ENCODE measurements around the gene IGFLR1.
"Not testable (repeated sequence)": the region's sequence is repeated elsewhere in the genome, so short reads cannot be mapped to it uniquely, and the experiment has no call there.

Gene IGFLR1

DNA sequence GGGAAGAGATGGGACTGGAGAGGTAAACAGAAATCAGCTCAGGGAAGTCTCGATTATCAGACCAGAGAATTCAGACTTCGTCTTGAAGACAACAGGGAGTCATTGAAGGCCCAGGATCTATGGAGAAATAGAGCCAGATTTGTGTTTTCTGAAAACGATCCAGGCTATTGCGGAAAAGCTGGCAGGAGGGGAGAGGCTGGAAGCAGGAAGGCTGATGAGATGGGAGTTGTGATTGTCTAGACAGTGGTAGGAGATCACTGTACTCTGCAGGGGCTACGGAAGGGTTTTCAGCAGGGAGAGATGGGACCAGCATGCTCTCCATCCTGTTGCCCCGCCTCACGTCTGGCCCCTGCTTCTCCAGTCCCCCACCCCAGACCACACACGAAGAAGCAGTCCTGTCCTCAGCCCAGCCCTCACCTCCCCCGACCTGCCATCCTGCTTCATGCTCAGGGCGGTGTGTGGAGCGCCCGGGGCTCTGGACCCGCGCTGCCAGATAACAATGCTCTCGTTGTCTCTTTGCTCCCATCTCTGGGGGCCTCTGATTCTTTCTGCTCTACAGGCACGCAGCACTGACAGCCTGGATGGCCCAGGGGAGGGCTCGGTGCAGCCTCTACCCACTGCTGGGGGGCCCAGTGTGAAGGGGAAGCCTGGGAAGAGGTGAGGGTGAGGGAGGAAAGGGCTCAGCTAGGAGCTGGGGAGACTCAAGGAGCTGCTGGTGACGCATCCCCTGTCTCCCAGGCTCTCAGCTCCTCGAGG, 35.0 kb upstream of the IGFLR1 start:
- no peak for DNase-seq (ENCODE audit: low spot score)

DNA sequence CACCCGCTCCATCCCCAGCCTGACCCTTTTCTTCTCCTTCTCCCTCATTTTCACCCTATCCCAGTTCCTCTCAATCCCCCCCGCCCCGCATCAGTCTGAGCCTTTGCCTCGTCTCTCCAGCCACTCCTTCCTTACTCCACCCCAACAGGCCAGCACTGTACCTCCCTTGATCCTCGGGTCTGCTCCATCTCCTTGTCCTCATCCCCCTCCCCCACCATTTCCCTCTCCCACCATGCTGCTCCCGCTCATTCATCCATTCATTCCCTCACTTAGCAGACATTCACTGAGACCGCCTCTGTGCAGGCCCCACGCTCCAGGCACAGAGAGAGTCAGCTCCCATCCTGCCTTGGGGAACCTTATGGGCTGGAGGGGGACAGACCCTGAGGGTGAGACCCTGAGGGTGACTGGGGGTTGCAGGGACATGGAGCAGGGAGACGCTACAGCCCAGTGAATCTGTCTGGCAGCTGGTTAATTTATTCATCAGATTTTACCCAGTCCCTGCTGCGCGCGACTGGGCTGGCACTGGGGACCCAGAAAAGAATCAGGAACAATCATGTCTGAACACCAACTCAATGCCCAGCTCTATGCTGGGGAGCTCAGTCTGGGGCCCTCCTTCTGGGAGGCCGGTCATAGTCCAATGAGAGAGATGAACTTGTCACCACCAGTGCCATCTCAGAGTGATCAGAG, 34.0 kb upstream of the IGFLR1 start:
- peak; percentile 53 for DNase-seq (ENCODE audit: low spot score)

DNA sequence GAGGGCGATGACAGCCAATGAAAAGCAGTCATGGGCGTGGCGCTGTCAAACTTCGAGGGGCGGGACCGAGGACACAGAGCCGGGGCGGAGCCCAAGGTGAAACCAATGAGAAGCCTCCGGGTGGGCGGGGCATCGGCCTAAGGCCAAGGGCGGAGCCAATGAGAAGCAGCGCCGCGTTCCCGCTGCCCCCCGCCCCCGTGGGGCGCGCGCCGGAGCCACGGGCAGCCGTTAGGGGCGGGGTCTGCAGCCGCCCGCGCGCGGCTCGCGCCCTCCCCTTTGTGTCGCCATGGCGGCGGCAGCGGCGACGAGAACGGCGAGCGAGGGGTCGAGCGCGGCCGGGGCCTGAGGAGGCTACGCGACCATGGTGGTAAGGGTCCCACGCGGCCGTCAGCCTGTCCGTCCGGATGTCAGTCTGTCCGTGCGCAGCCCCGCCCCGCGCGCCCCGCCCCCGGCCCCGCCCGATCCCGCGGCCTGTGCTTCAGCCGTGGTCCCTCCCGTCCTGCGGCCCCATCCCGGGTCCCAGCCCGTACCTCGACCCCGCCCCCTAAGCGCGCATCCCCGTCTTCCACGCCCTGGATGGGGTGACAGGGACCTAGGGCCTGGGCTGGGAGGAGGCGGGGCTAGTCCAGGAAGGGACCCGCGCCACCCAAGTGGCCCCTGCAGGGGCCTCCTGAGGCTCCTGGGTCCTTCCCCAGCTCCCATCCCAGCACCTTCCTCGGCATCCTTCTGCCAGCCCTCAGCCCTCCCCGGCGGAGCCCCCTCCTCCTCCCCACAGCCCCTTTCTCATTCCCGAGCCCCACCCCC, 33.2 kb upstream of the IGFLR1 start, which contains the start of gene ARHGAP33:
TSS of gene ARHGAP33 (plus strand) at position 267 of the 804 bp plus-strand sequence. CDS start at position 362, 95 bp downstream.
- peak; percentile 98 for DNase-seq (ENCODE audit: low spot score)

DNA sequence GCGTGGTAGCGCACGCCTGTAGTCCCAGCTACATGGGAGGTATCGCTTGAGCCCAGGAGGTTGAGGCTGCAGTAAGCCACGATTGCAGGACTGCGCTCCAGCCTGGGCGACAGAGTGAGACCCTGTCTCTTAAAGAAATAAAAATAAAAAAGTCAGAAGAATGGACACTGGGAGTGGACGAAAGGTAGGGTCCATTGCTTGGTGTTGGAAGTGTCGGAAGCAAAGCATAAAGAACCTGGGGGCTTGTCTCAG, 32.7 kb upstream of the IGFLR1 start:
- DNase-seq (ENCODE audit: low spot score) = no peak

DNA sequence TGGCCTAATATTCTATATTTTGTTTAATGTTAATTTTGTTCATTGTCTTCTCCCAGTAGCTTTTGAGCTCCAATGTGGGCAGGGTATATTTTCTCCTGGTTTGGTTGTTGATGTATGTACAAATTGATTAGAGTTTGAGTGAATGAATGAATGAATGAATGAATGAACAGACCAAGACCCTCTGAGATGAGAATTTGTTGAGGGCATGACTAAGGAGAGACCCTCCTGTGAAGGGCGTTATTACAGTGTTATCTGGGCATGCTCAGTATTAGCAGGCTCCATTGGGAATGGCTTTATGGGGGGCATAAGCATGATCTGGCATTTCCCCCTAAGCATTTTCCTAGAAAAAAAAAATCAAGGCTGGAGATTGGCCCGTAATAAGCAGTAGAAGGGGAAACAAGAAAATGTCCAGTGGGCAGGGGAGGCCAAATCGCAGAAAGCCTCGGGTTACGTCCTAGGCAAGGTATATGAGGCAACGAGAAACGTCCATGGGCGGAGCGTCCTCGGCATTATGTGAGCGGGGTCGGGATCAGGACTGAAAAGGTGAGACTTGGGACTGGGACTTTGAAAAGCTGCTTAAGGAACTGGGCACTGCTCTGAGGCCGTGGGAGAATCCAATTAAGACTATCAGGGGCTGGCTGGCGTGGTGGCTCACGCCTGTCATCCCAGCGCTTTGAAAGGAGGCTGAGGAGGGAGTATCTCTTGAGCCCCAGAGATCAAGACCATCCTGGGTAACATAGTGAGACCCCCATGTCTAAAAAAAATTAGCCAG, 32.2 kb upstream of the IGFLR1 start:
- DNase-seq (ENCODE audit: low spot score) = no peak

DNA sequence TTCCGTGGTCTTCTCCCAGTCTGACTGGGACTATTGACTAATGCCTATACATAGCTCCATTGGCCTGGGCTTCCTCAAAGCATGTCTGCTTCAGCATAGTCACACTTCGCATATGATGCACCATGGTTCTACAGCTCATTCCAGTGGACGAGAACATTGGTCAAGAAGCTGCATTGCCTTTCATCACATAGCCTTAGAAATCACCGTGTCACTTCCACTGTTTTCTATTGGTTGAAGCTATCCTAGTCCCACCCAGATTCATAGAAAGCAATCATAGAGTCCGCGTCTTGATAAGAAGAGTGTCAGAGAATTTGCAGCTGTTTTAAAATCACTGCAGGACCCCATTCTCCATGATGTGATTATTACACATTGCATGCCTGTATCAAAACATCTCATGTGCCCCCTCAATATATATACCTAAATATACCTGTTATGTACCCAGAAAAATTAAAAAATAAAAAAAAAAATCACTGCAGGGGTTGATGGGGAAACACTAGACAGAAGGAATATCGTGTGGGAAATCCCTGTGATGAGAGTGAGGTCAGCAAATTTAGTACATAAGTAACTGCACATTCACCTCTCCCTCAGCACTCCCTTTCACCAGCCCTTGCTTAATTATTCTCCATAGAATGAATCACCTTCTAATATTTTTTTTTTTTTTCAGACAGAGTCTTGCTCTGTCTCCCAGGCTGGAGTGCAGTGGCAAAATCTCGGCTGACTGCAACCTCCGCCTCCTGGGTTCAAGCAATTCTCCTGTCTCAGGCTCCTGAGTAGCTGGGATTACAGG, 31.0 kb upstream of the IGFLR1 start:
- DNase-seq (ENCODE audit: low spot score) = no peak

DNA sequence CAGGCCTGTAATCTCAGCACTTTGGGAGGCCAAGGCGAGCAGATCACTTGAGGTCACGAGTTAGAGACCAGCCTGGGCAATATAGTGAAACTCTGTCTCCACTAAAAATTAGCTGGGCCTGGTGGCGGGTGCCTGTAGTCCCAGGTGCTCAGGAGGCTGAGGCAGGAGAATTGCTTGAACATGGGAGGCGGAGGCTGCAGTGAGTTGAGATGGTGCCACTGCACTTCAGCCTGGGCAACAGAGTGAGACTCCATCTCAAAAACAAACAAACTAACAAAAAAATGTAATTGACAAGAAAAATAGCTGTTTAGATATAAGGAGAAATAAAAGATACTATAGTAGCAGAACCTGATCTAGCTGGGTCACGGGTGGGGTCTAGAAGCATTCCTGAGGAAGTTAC, 30.1 kb upstream of the IGFLR1 start:
- DNase-seq (ENCODE audit: low spot score) = not testable (repeated sequence)

DNA sequence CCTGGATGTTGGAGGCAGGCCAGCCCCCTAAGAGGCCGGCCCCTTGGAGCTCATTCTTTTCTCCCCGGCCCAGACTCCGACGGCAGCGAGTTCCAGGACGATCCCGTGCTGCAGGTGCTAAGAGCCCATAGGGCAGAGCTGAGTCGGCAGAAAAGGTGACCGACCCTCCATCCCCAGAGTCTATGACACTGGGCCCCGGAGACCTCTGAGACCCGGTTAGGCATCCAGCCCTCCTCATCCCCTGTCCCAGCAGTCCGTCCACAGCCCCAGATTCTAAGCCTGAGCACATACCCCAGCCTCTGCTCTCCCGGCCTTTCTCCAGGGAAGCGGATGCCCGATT, 25.8 kb upstream of the IGFLR1 start:
- no peak for DNase-seq (ENCODE audit: low spot score)

DNA sequence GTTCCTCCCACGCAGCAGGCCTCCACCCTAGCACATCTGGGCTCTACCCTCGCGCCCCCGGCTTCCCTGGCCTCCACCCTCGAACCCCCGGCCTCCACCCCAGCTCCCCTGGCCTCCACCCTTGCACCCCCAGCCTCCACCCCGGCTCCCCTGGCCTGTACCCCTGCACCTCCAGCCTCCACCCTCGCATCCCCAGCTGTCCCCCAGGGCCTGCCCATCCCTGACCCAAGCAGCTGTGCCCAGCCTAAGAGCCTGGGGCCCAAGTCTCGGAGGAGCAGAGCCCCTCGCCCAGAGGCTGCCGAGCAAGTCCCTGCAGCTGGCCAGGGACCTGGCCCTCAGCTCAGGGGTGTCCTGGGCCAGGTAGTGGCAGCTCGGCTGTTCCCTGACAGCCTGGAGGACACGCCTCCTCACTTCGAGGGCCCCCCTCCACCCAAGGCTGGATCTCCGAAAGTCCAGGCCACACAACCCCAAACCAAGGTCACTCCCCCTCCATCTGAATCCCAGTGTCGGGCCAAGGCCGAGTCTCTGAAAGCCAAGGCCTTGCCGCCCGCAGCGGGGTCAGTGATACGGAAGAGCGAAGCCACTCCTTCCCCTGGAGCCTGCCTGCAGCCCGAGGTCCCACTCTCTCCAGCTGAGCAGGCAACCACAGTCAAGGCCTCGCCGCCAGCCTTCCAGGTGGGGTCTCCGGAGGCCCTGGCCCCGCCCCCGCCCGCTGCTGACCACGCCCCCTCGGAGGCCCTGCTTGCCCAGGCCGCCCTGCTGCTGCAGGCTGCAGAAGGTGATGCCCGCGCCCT, 25.2 kb upstream of the IGFLR1 start:
- DNase-seq (ENCODE audit: low spot score) = no peak

DNA sequence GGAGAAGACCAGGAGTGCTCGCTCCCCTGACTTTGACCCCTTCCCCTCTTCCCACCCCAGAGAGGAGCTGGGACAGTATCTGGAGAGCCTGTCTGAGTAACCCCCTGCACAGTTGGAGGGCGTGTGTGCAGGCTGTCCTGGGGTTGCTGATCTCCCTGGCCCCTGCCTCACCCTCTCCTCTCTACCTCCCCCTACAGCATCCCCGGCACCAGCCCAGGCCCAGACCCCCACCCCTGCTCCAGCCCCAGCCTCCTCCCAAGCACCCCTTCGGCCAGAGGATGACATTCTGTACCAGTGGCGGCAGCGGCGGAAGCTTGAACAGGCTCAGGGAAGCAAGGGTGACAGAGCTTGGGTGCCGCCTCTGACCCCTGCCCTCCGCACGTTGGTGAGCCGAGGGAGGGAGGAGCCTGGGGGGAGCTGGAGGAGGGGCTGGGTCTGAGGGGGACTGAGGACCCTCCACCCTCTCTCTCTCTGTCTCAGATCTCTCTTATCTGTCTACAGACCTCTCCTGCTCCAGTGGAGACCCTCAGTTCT, 24.4 kb upstream of the IGFLR1 start:
- no peak for DNase-seq (ENCODE audit: low spot score)

DNA sequence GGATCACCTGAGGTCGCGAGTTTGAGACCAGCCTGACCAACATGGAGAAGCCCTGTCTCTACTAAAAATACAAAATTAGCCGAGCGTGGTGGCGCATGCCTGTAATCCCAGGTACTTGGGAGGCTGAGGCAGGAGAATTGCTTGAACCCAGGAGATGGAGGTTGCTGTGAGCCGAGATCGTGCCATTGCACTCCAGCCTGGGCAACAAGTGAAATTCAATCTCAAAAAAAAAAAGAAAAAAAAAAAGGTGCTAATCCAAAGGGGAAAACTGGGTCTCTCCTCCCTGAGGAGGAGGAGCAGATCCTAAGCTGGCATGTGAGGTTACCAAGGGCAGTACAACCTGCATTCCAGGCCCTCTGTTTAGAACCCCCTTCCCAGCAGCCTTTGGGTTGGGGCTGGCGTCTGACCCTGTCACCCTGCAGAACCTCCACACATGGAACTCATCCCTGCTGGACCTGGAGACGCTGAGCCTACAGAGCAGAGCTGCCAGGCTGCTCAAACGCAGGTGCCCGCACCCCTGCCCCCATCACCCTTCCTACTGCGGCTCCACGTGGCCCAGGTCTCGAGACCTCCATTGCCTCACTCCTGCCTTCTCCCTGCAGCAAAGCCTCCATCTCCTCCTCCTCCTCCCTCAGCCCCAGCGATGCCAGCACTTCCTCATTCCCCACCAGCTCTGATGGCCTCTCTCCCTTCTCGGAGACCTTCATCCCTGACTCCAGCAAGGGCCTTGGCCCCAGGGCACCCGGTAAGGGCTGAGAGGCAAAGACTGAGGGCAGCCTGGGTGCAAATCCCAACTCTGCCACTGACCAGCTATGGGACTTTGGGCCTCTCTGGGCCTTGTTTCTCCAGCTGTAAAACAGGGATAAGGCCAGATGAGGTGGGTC, 22.4 kb upstream of the IGFLR1 start:
- DNase-seq (ENCODE audit: low spot score) = no peak

DNA sequence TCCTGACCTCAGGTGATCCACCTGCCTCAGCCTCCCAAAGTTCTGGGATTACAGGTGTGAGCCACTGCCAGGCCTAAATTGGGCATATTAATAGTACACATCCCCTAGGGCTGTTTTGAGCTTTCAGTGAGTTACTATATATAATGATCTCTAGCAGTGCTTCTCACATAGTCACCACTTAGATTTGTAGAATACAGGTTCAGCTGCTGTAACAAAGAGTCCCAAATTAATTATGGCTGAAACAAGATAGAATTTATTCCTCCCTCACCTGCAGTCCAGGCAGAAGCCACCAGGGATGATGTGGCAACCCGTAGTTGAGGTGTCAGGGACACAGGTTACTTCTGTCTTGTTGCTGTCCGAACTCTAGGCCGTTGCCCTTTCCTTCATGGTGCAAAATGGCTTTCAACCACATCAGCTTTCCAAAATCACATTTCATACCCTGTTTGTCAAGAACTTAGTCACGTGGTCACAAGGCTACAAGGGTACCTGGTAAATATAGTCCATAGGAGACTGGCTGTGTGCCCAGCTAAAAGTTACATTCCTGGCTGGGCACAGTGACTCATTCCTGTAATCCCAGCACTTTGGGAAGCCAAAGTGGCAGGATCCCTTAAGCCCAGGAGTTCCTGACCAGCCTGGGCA, 18.6 kb upstream of the IGFLR1 start:
- DNase-seq (ENCODE audit: low spot score) = no peak

DNA sequence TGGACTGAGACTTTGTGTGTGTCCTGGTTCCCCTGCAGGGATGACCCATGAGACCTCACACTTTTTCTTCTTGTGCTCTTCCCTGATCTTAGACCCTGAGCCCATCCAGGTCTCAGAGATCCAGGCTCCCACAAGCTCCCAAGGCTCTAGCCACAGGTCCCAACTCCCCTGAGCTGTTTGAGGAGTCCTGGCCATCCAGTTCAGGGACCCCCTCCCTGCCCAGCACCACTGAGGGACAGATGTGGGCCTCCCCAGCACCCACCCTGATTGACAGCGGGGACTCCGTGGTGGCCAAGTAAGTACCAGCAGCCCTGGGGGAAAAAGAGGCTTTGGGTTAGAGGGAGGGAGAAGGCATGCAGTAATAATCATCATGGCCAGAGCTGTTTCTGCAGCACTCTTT, 17.4 kb upstream of the IGFLR1 start:
- no peak for DNase-seq (ENCODE audit: low spot score)

DNA sequence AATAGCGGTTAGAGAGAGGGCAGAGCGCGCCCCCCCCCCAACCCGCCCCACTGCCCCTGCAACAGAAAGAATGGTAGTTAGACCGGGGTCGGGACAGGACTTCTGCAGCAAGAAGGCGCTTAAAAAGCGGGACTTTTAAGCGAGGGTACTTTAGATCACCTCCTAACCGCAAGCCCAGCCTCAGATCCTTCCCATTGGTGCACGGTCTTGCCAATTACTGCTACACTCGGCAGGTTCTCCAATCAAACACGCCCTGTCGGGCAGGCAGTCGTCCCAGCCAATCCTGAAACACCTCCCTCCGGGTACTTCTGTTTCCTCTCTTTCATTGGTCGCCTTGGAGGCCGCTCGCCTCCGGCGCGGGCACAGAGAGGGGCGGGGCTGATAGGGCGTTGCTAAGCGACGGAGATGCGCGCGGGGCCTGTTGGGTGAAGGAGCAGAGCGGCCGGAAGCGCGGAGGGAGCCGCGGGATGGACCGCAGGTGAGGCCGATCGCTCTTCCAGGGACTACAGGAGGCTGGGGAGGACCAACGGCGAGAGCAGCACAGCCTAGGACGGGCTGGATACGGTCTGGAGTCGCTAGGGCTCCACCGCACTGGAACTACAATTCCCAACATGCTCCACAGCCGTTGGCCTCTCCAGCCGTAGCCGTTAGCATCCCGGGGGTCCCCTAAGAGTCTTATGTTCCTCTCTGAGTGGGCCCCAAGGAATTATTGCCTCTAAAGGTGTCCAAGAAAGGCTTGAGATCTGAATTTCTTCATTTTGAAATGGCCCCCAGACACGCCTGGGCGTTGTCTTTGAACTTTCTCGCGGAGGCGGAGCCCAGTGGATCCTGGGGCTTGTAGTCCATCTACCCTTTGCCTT, 15.7 kb upstream of the IGFLR1 start, which contains the start of gene PROSER3:
TSS of gene PROSER3 (plus strand) at position 428 of the 860 bp plus-strand sequence. CDS start at position 468, 40 bp downstream.
- peak; percentile 99 for DNase-seq (ENCODE audit: low spot score)

DNA sequence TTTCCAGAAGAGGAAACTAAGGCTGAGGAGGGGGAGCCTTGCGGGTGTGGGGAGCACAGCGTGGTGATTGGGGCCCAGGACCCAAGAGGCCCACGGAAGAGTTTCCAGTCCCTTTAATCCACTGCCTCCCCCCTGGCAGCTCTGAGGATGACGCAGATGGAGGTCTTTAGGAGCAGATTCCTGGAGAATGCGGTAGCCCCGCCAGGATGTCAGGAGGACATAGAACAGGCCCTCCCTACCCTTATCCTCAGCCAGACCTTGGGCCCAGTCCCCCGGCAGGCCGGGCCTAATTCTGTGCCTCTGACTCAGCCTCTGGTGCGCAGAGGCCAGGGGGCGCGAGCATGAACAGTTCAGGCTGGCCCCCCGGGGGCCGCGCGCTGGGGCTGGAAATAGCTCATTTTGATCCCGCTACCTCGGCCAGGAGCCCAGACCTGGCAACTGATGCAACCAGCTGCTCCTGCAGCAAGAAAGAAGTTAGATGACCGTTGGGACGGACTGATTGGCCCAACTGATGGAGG, 15.0 kb upstream of the IGFLR1 start:
- peak; percentile 98 for DNase-seq (ENCODE audit: low spot score)

DNA sequence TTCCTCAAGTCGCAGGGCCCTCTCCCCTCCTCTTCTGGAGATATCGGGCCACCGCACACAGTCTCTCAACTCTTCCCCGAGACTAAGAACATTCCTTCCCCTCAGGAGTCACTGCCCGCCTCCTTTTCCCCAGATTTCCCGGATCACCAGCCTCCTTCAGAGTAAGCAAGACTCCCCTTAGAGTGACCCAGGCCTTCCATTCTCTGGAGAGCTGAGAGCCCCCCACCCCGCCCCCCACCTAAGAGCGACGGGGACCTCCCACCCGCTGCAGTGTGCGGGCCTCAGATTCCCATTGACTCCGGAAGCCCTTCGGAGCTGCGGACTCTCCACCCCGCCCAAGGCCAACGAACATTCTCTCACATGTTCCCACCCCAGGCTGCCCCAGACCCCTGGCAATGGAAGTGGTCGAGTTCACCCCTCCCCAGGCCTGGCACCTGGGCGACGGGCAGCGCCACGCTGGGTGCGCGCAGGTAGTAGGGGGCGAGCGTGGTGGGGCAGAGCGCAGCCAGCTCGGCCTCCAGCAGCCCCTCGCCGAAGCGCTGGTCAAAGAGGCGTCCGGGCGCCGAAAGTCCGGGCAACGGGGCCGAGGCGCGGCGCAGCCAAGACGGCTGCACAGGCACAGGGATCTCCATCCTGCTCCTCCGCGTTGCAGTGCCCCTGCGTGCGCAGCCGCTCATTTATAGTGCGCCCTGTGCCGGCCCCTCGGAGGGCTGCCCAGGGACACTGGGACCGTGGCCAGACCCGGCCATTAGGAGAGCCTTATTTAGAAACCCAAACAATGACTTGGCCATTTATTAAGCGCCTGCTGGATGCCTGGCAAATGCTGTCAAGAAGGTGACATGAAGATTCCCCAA, 14.4 kb upstream of the IGFLR1 start, which contains the start of gene HSPB6:
TSS of gene HSPB6 (minus strand) at position 653 of the 854 bp plus-strand sequence. CDS start at position 632, 21 bp downstream.
- DNase-seq (ENCODE audit: low spot score) = no peak

Data from left forelimb (tissue), 1 donor.